Measurements from ENCODE around the gene DCC.

The DCC gene

GRCh38 chr18:52898485-52899058, 558.6 kb downstream of the DCC start:
- no peaks in the 10 kb centered on the region for H3K36me3 ChIP-seq (ENCODE audit: control insufficient read depth, insufficient read depth, low read length)
- peaks cover 9% of the 10 kb centered on the region for H3K4me1 ChIP-seq (ENCODE audit: control insufficient read depth, insufficient read depth, low read length, poor library complexity, severe bottlenecking)
- WGBS, 2 experiments (ENCODE audit: insufficient coverage in 2 of 2): 40% methylated on average over 1 of the region's 3 CpGs; no CpG with 5 or more reads in 1 of the 2 experiments
- no peak overlapping the region for H3K4me3 ChIP-seq (ENCODE audit: extremely low read depth, insufficient read depth, low read length, poor library complexity, severe bottlenecking)
- no peaks in the 10 kb centered on the region for H3K9me3 ChIP-seq (ENCODE audit: control insufficient read depth, low read length)
- no peak overlapping the region for H3K27ac ChIP-seq (ENCODE audit: low read depth, low read length, severe bottlenecking)

GRCh38 chr18:52902188-52902587, 562.2 kb downstream of the DCC start:
- Histone ChIP-seq H3K36me3 (ENCODE audit: control insufficient read depth, insufficient read depth, low read length) (no peaks in the 10 kb centered on the region), H3K27ac (ENCODE audit: low read depth, low read length, severe bottlenecking) (no peak overlapping the region), H3K9me3 (ENCODE audit: control insufficient read depth, low read length) (no peaks in the 10 kb centered on the region), H3K4me3 (ENCODE audit: extremely low read depth, insufficient read depth, low read length, poor library complexity, severe bottlenecking) (no peak overlapping the region), H3K4me1 (ENCODE audit: control insufficient read depth, insufficient read depth, low read length, poor library complexity, severe bottlenecking) (peaks cover 9% of the 10 kb centered on the region)
- WGBS, 2 experiments (ENCODE audit: insufficient coverage in 2 of 2): 68 to 69% methylated on average over 2 of the region's 3 CpGs

GRCh38 chr18:52903857-52904256, 563.9 kb downstream of the DCC start:
- peaks cover 9% of the 10 kb centered on the region for H3K4me1 ChIP-seq (ENCODE audit: control insufficient read depth, insufficient read depth, low read length, poor library complexity, severe bottlenecking)
- H3K4me3 ChIP-seq (ENCODE audit: extremely low read depth, insufficient read depth, low read length, poor library complexity, severe bottlenecking): no peak overlapping the region
- H3K36me3 ChIP-seq (ENCODE audit: control insufficient read depth, insufficient read depth, low read length): no peaks in the 10 kb centered on the region
- 0 to 17% methylated on average over 1 to 2 of the region's 3 CpGs for WGBS, 2 experiments (ENCODE audit: insufficient coverage in 2 of 2)
- H3K9me3 ChIP-seq (ENCODE audit: control insufficient read depth, low read length): no peaks in the 10 kb centered on the region
- H3K27ac ChIP-seq (ENCODE audit: low read depth, low read length, severe bottlenecking): no peak overlapping the region

GRCh38 chr18:52907543-52908308, 567.7 kb downstream of the DCC start:
- 79 to 83% methylated on average over 5 to 6 of the region's 9 CpGs for WGBS, 2 experiments (ENCODE audit: insufficient coverage in 2 of 2)
- no peaks in the 10 kb centered on the region for H3K9me3 ChIP-seq (ENCODE audit: control insufficient read depth, low read length)
- no peaks in the 10 kb centered on the region for H3K36me3 ChIP-seq (ENCODE audit: control insufficient read depth, insufficient read depth, low read length)
- H3K4me1 ChIP-seq (ENCODE audit: control insufficient read depth, insufficient read depth, low read length, poor library complexity, severe bottlenecking): peaks cover under 1% of the 10 kb centered on the region
- no peak overlapping the region for H3K4me3 ChIP-seq (ENCODE audit: extremely low read depth, insufficient read depth, low read length, poor library complexity, severe bottlenecking)
- no peak overlapping the region for H3K27ac ChIP-seq (ENCODE audit: low read depth, low read length, severe bottlenecking)

- Histone ChIP-seq H3K27ac (ENCODE audit: low read depth, low read length, severe bottlenecking) (no peak overlapping the region), H3K36me3 (ENCODE audit: control insufficient read depth, insufficient read depth, low read length) (no peaks in the 10 kb centered on the region), H3K4me3 (ENCODE audit: extremely low read depth, insufficient read depth, low read length, poor library complexity, severe bottlenecking) (no peak overlapping the region), H3K4me1 (ENCODE audit: control insufficient read depth, insufficient read depth, low read length, poor library complexity, severe bottlenecking) (no peaks in the 10 kb centered on the region), H3K9me3 (ENCODE audit: control insufficient read depth, low read length) (no peaks in the 10 kb centered on the region)
- 100% methylated on average over 1 of the region's 3 CpGs for WGBS, 2 experiments (ENCODE audit: insufficient coverage in 2 of 2)
Observed at GRCh38 chr18:52914148-52914547, 574.2 kb downstream of the DCC start.

GRCh38 chr18:52920665-52921064, 580.7 kb downstream of the DCC start:
- WGBS, 2 experiments (ENCODE audit: insufficient coverage in 2 of 2): no CpG with 5 or more reads among the region's 1 CpG
- no peak overlapping the region for H3K4me3 ChIP-seq (ENCODE audit: extremely low read depth, insufficient read depth, low read length, poor library complexity, severe bottlenecking)
- H3K4me1 ChIP-seq (ENCODE audit: control insufficient read depth, insufficient read depth, low read length, poor library complexity, severe bottlenecking): no peaks in the 10 kb centered on the region
- H3K36me3 ChIP-seq (ENCODE audit: control insufficient read depth, insufficient read depth, low read length): no peaks in the 10 kb centered on the region
- H3K9me3 ChIP-seq (ENCODE audit: control insufficient read depth, low read length): no peaks in the 10 kb centered on the region
- H3K27ac ChIP-seq (ENCODE audit: low read depth, low read length, severe bottlenecking): no peak overlapping the region

GRCh38 chr18:52933356-52933755, 593.4 kb downstream of the DCC start:
- Histone ChIP-seq H3K27ac (ENCODE audit: low read depth, low read length, severe bottlenecking) (no peak overlapping the region), H3K4me1 (ENCODE audit: control insufficient read depth, insufficient read depth, low read length, poor library complexity, severe bottlenecking) (no peaks in the 10 kb centered on the region), H3K36me3 (ENCODE audit: control insufficient read depth, insufficient read depth, low read length) (no peaks in the 10 kb centered on the region), H3K4me3 (ENCODE audit: extremely low read depth, insufficient read depth, low read length, poor library complexity, severe bottlenecking) (no peak overlapping the region), H3K9me3 (ENCODE audit: control insufficient read depth, low read length) (no peaks in the 10 kb centered on the region)
- WGBS, 2 experiments (ENCODE audit: insufficient coverage in 2 of 2): 88 to 96% methylated on average over 2 of the region's 2 CpGs

GRCh38 chr18:52936931-52937330, 596.9 kb downstream of the DCC start:
- Histone ChIP-seq H3K4me1 (ENCODE audit: control insufficient read depth, insufficient read depth, low read length, poor library complexity, severe bottlenecking) (no peaks in the 10 kb centered on the region), H3K27ac (ENCODE audit: low read depth, low read length, severe bottlenecking) (no peak overlapping the region), H3K9me3 (ENCODE audit: control insufficient read depth, low read length) (no peaks in the 10 kb centered on the region), H3K36me3 (ENCODE audit: control insufficient read depth, insufficient read depth, low read length) (no peaks in the 10 kb centered on the region), H3K4me3 (ENCODE audit: extremely low read depth, insufficient read depth, low read length, poor library complexity, severe bottlenecking) (no peak overlapping the region)
- no CpG with 5 or more reads among the region's 1 CpG for WGBS, 2 experiments (ENCODE audit: insufficient coverage in 2 of 2)

- WGBS, 2 experiments (ENCODE audit: insufficient coverage in 2 of 2): 80 to 100% methylated on average over 2 to 3 of the region's 6 CpGs
- no peaks in the 10 kb centered on the region for H3K36me3 ChIP-seq (ENCODE audit: control insufficient read depth, insufficient read depth, low read length)
Observed at GRCh38 chr18:52937840-52938239, 597.8 kb downstream of the DCC start.

GRCh38 chr18:52945552-52945951, 605.6 kb downstream of the DCC start:
- WGBS, 2 experiments (ENCODE audit: insufficient coverage in 2 of 2): 50% methylated on average over 1 of the region's 2 CpGs; no CpG with 5 or more reads in 1 of the 2 experiments
- Histone ChIP-seq H3K27ac (ENCODE audit: low read depth, low read length, severe bottlenecking) (no peak overlapping the region), H3K4me1 (ENCODE audit: control insufficient read depth, insufficient read depth, low read length, poor library complexity, severe bottlenecking) (no peaks in the 10 kb centered on the region), H3K4me3 (ENCODE audit: extremely low read depth, insufficient read depth, low read length, poor library complexity, severe bottlenecking) (no peak overlapping the region), H3K36me3 (ENCODE audit: control insufficient read depth, insufficient read depth, low read length) (no peaks in the 10 kb centered on the region), H3K9me3 (ENCODE audit: control insufficient read depth, low read length) (no peaks in the 10 kb centered on the region)

More at GRCh38 chr18:52937840-52938239, 597.8 kb downstream of the DCC start:
- no peaks in the 10 kb centered on the region for H3K9me3 ChIP-seq (ENCODE audit: control insufficient read depth, low read length)
- no peak overlapping the region for H3K27ac ChIP-seq (ENCODE audit: low read depth, low read length, severe bottlenecking)
- H3K4me1 ChIP-seq (ENCODE audit: control insufficient read depth, insufficient read depth, low read length, poor library complexity, severe bottlenecking): no peaks in the 10 kb centered on the region
- no peak overlapping the region for H3K4me3 ChIP-seq (ENCODE audit: extremely low read depth, insufficient read depth, low read length, poor library complexity, severe bottlenecking)

- Histone ChIP-seq H3K36me3 (ENCODE audit: control insufficient read depth, insufficient read depth, low read length) (no peaks in the 10 kb centered on the region), H3K4me1 (ENCODE audit: control insufficient read depth, insufficient read depth, low read length, poor library complexity, severe bottlenecking) (no peaks in the 10 kb centered on the region), H3K4me3 (ENCODE audit: extremely low read depth, insufficient read depth, low read length, poor library complexity, severe bottlenecking) (no peak overlapping the region), H3K27ac (ENCODE audit: low read depth, low read length, severe bottlenecking) (no peak overlapping the region), H3K9me3 (ENCODE audit: control insufficient read depth, low read length) (no peaks in the 10 kb centered on the region)
- WGBS, 2 experiments (ENCODE audit: insufficient coverage in 2 of 2): no CpG with 5 or more reads among the region's 1 CpG
Observed at GRCh38 chr18:52948868-52949444, 609.0 kb downstream of the DCC start.
